Uterus (tissue), 2 donors: ENCODE data around the gene MAPRE3.

ENCODE experiments used
- CTCF ChIP-seq, 4 experiments: fragments of 200-600 bp in 2 of 4; fragments of 450-650 bp in 2 of 4; sonication (generic) in 2 of 4; IDR thresholded peaks; one replicate each; pipeline ENCODE4 v1.5.1; 2016 to 2019; ENCODE audit warnings: antibody characterized with exemption in 4 of 4, mild to moderate bottlenecking in 2 of 4, moderate library complexity in 1 of 4
- POLR2A ChIP-seq, 2 donors: fragments of 450-650 bp; IDR thresholded peaks; one replicate each; pipeline ENCODE4 v1.6.1; 2016; ENCODE audit warnings: antibody characterized with exemption in 2 of 2, mild to moderate bottlenecking in 1 of 2, moderate library complexity in 1 of 2

DNA sequence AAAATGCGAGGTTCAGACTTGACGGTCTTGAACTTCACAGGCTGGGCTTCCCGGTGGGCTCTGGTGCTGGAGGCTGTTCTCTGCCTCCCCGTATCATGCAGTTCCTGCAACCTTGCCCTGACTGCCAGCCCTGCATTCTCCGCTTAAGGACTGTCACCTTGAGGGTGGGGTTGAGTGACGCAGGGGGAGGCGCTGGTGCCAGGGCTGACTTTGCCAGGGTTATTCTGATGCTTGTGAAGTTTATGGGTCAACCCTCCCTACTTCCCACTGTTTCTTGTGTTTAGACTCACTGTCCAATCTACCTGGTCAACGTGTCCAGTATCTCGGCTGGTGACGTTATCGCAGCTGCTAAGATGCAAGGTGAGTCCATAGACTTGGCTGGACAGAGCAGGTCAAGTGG, 37.5 kb upstream of the MAPRE3 start:
- no peak for TF ChIP-seq CTCF (IDR thresholded peaks at IDR 0.05)
- no peak for TF ChIP-seq POLR2A (IDR thresholded peaks at IDR 0.05)
